ENCODE results near the gene PPID. TPM values are rescaled to one million over a fixed set of nuclear protein-coding genes. Genes with fewer than 3 reads are reported as not detected.

PPID gene
- total and polyA plus RNA-seq, 2 donors (not counting 3 experiments of a cell fraction or from before 2014, with no cell fraction given), result 11.5 to 25.7 TPM

DNA sequence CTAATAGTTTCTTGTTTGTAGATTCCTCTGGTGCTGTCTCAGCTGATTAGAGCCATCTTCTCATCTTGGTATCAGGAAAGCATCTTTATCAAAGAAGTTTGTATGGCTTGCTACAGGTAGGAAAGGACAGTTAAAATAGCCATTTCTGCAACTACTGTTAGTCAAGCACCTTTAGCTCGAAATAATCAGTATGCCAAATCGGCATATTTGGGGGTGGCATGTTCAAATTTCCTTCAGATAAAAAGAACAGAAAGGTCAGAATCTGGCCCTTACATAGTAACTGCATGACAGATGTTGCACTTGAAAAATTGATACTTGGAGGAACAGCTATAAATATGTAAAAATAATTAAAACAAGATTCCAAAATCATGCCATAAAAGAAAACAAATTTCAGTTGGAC is 56.3 kb downstream of the PPID start:
- Histone ChIP-seq H3K4me1 (ENCODE audit: control insufficient read depth, extremely low read depth, insufficient read depth, low read length) (peaks cover 7% of the 10 kb centered on the region), H4K20me1 (replicated peaks; ENCODE audit: control insufficient read depth, extremely low read depth, insufficient read depth, low read length) (peaks cover 2% of the 10 kb centered on the region), H3K27me3 (ENCODE audit: control insufficient read depth in 2 of 2, insufficient read depth in 2 of 2, low read length in 2 of 2) (no peaks in the 10 kb centered on the region), H3K9me3 (replicated peaks; ENCODE audit: control insufficient read depth, insufficient read depth, low read length) (no peaks in the 10 kb centered on the region), H3K9ac (replicated peaks; ENCODE audit: extremely low read depth, insufficient read depth, low read length) (no peak overlapping the region), H2AFZ (ENCODE audit: low read depth, low read length) (no peak overlapping the region), H3K4me3 (replicated peaks in 1 of 3; ENCODE audit: insufficient read depth in 1 of 3, low read depth in 1 of 3, low read length in 3 of 3) (no peak overlapping the region), H3K79me2 (ENCODE audit: control insufficient read depth, insufficient read depth, low read length) (peaks cover 27% of the 10 kb centered on the region), H3K4me2 (ENCODE audit: insufficient read depth, low read length) (no peak overlapping the region), H3K27ac (ENCODE audit: insufficient read depth, low read depth, low read length) (no peak overlapping the region), H3K9me1 (replicated peaks; ENCODE audit: control insufficient read depth, extremely low read depth, insufficient read depth, low read length) (no peaks in the 10 kb centered on the region), H3K36me3 (ENCODE audit: control insufficient read depth in 2 of 2, extremely low read depth in 1 of 2, insufficient read depth in 2 of 2, low read length in 2 of 2) (peaks cover 0 to 3% of the 10 kb centered on the region in 2 experiments)
- DNase-seq (ENCODE audit: low read depth, low spot score) (no peak), FAIRE-seq (no peak)
- TF ChIP-seq GATA2 (IDR thresholded peaks at IDR 0.05; ENCODE audit: insufficient read depth, insufficient read length, low read depth, low read length) (no peak), POLR2A (IDR thresholded peaks at IDR 0.05; ENCODE audit: low read depth, low read length) (no peak), FOS (IDR thresholded peaks at IDR 0.05; ENCODE audit: borderline replicate concordance, insufficient read depth, low read length) (no peak), JUN (IDR thresholded peaks at IDR 0.05; ENCODE audit: borderline replicate concordance, insufficient read depth, insufficient read length, low read depth) (no peak), EZH2 (IDR thresholded peaks at IDR 0.05; ENCODE audit: borderline replicate concordance, low read depth, low read length, severe bottlenecking) (no peak), MYC (IDR thresholded peaks at IDR 0.05; ENCODE audit: low read depth, low read length) (no peak), POLR2AphosphoS5 (IDR thresholded peaks at IDR 0.05; ENCODE audit: insufficient read depth, low read depth, low read length) (no peak)
- TF ChIP-seq, protein P1, sequence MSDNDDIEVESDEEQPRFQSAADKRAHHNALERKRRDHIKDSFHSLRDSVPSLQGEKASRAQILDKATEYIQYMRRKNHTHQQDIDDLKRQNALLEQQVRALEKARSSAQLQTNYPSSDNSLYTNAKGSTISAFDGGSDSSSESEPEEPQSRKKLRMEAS (IDR thresholded peaks at IDR 0.05; ENCODE audit: insufficient read depth, insufficient read length), result no peak
- TF ChIP-seq, protein P2, sequence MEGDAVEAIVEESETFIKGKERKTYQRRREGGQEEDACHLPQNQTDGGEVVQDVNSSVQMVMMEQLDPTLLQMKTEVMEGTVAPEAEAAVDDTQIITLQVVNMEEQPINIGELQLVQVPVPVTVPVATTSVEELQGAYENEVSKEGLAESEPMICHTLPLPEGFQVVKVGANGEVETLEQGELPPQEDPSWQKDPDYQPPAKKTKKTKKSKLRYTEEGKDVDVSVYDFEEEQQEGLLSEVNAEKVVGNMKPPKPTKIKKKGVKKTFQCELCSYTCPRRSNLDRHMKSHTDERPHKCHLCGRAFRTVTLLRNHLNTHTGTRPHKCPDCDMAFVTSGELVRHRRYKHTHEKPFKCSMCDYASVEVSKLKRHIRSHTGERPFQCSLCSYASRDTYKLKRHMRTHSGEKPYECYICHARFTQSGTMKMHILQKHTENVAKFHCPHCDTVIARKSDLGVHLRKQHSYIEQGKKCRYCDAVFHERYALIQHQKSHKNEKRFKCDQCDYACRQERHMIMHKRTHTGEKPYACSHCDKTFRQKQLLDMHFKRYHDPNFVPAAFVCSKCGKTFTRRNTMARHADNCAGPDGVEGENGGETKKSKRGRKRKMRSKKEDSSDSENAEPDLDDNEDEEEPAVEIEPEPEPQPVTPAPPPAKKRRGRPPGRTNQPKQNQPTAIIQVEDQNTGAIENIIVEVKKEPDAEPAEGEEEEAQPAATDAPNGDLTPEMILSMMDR (IDR thresholded peaks at IDR 0.05; ENCODE audit: extremely low read depth in 1 of 2, insufficient read depth in 1 of 2, low read depth in 1 of 2, low read length in 2 of 2), result no peak
- intact Hi-C loops (cut with micrococcal nuclease), result no loop called here
- CTCF ChIA-PET, result interaction anchor here (1.1 kb wide), 1 partner anchor 28 kb away, joined by 3 read pairs; no protein-coding TSS in a partner anchor
- dilution Hi-C loops (cut with MboI; ENCODE audit: extremely low pct_ligation_motif_present, low sequenced_read_pairs), result no loop called here
- POLR2A ChIA-PET, result interaction anchor here (0.6 kb wide), 1 partner anchor 21 kb away, joined by 3 read pairs; no protein-coding TSS in a partner anchor
- BruUV-seq (replicated peaks), result no TSS peak

Measured in endothelial cell of umbilical vein (primary cell).